K562 (cell line): Measurements from ENCODE around the gene CTDSPL. TPM values are rescaled to one million over a fixed set of nuclear protein-coding genes. Genes with fewer than 3 reads are reported as not detected.

Source experiments
- E4F1 ChIP-seq: fragments of 250-450 bp; sonication (Bioruptor Pico); IDR thresholded peaks from 2 replicates; pipeline ENCODE4 v1.5.0; 2021; ENCODE audit warnings: mild to moderate bottlenecking, borderline replicate concordance
- EGR1 ChIP-seq: fragments of 450-650 bp; conservative IDR thresholded peaks from 2 replicates; pipeline ENCODE4 v1.6.1; 2017; ENCODE audit warnings: mild to moderate bottlenecking
- MCM5 ChIP-seq: fragments of 450-650 bp; IDR thresholded peaks from 2 replicates; pipeline ENCODE4 v1.6.1; 2016; ENCODE audit warnings: low read depth
- ZNF274 ChIP-seq: IDR thresholded peaks from 2 replicates; pipeline ENCODE4 v1.6.1; 2011; ENCODE audit warnings: low read depth, mild to moderate bottlenecking, low read length, moderate library complexity, borderline replicate concordance
- polyA plus RNA-seq, 8 experiments: library from polyadenylated mRNA; depleted of rRNA in 4 of 8; stranded (reverse) in 5 of 8; unstranded in 3 of 8; fragments of >200 nt; fragmentation: Nextera tagmentation in 2 of 8; fragmentation: Illumina TruSeq in 1 of 8; extraction: Ambion mirVana in 2 of 8; extraction: Trizol in 1 of 8; gene quantifications; 2 replicates each; pipeline versions ENCODE4 v1.2.1 to v1.2.3, GENCODE V29; 2011 to 2014; ENCODE audit warnings: inconsistent platforms in 1 of 8, missing spikeins in 1 of 8
- total RNA-seq, 7 experiments: library from RNA; depleted of rRNA in 6 of 7; stranded (reverse); fragments of >200 nt in 6 of 7; fragmentation: Illumina TruSeq in 2 of 7; extraction: Trizol in 2 of 7; gene quantifications; 2 replicates each; pipeline versions ENCODE4 v1.2.1 to v1.2.3, GENCODE V29; 2011 to 2021; ENCODE audit warnings: low replicate concordance in 1 of 7
- TF ChIP-seq, protein P1 (sequence below): fragments of 250-450 bp; sonication (Bioruptor Pico); IDR thresholded peaks from 2 replicates; pipeline ENCODE4 v1.5.0; 2021
- TF ChIP-seq, protein P2 (sequence below): fragments of 450-650 bp; IDR thresholded peaks from 2 replicates; pipeline ENCODE4 v1.6.1; 2016; ENCODE audit warnings: antibody characterized with exemption

The CTDSPL gene
- total and polyA plus RNA-seq, 9 of the 15 experiments (the other 6 are each of a cell fraction or from before 2014, with no cell fraction given), result 5.1 to 19.3 (median 11.3) TPM

GRCh38 chr3:37896827-37897226 is 35.1 kb downstream of the CTDSPL start (continued):
- TF ChIP-seq E4F1 (CRISPR knock-in tag) (no peak), ZNF274 (no peak), EGR1 (no peak), MCM5 (no peak)
- TF ChIP-seq, protein P1, sequence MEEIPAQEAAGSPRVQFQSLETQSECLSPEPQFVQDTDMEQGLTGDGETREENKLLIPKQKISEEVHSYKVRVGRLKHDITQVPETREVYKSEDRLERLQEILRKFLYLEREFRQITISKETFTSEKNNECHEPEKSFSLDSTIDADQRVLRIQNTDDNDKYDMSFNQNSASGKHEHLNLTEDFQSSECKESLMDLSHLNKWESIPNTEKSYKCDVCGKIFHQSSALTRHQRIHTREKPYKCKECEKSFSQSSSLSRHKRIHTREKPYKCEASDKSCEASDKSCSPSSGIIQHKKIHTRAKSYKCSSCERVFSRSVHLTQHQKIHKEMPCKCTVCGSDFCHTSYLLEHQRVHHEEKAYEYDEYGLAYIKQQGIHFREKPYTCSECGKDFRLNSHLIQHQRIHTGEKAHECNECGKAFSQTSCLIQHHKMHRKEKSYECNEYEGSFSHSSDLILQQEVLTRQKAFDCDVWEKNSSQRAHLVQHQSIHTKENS (CRISPR knock-in tag), result no peak
- TF ChIP-seq, protein P2, sequence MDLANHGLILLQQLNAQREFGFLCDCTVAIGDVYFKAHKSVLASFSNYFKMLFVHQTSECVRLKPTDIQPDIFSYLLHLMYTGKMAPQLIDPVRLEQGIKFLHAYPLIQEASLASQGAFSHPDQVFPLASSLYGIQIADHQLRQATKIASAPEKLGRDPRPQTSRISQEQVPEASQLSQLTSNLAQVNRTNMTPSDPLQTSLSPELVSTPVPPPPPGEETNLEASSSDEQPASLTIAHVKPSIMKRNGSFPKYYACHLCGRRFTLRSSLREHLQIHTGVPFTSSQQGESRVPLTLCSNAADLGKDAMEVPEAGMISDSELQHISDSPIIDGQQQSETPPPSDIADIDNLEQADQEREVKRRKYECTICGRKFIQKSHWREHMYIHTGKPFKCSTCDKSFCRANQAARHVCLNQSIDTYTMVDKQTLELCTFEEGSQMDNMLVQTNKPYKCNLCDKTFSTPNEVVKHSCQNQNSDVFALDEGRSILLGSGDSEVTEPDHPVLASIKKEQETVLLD, result no peak
